ENCODE results near the gene MARK1.

MARK1 gene

GRCh38 chr1:220711056-220711809 is 183.3 kb downstream of the MARK1 start:
- DNase-seq (ENCODE audit: low spot score) = no peak
